Colonic mucosa (tissue), 4 donors: ENCODE data around the gene NDUFB3. TPM values are rescaled to one million over a fixed set of nuclear protein-coding genes. Genes with fewer than 3 reads are reported as not detected.
"Not testable (repeated sequence)": the region's sequence is repeated elsewhere in the genome, so short reads cannot be mapped to it uniquely, and the experiment has no call there.

ENCODE experiments used
- DNase-seq: peaks from one replicate; pipeline ENCODE4 v3.0.0-alpha.2; 2020
- H3K27ac ChIP-seq: fragments of 200-600 bp; one replicate; pipeline ENCODE4 v1.8.0; 2021
- H3K27me3 ChIP-seq: fragments of 200-600 bp; one replicate; pipeline ENCODE4 v1.8.0; 2021
- H3K36me3 ChIP-seq: fragments of 200-600 bp; one replicate; pipeline ENCODE4 v1.8.0; 2021
- H3K4me1 ChIP-seq: fragments of 200-600 bp; one replicate; pipeline ENCODE4 v1.8.0; 2021; ENCODE audit warnings: mild to moderate bottlenecking
- H3K4me3 ChIP-seq: fragments of 200-600 bp; one replicate; pipeline ENCODE4 v1.8.0; 2021
- H3K9ac ChIP-seq, 2 donors: one replicate each; pipeline ENCODE4 v1.7.0; 2013; ENCODE audit warnings: control low read depth in 2 of 2, low read depth in 2 of 2, low read length in 2 of 2
- H3K9me3 ChIP-seq: fragments of 200-600 bp; one replicate; pipeline ENCODE4 v1.8.0; 2021
- CTCF ChIP-seq: fragments of 200-600 bp; IDR thresholded peaks from one replicate; pipeline ENCODE4 v1.8.0; 2022; ENCODE audit warnings: antibody characterized with exemption, mild to moderate bottlenecking
- intact Hi-C: fragments of 100-400 bp; cut with DNase I; formaldehyde crosslinking; loops from one replicate; pipeline ENCODE4 v1.14.1; 2022
- total RNA-seq, 2 donors: library from RNA; stranded (reverse); fragmentation: NEBNext Ultra II Directional in 1 of 2; extraction: Animal tissue kit (Norgen Biotek cat#: 25700) in 1 of 2; gene quantifications; one replicate each; pipeline ENCODE4 v1.2.1, GENCODE V29; 2021
- donor health status: healthy.
- donor health status: DM: no; HTN: no; CAD: no.
- donor health status: DM: no; HTN: no; CAD: no.

The NDUFB3 gene
- total RNA-seq = 100 to 1,000 TPM; 159 to 199 TPM

- peak within 1 kb of the TSS; percentile 93 to 94 for H3K9ac ChIP-seq
- H3K27me3 ChIP-seq = no peaks in the 10 kb centered on the region
- peak; percentile 94 for DNase-seq
- no peak for TF ChIP-seq CTCF
- peaks cover 6% of the 10 kb centered on the region for H3K4me1 ChIP-seq
- peak within 1 kb of the TSS; percentile 82 for H3K27ac ChIP-seq
- H3K9me3 ChIP-seq = no peaks in the 10 kb centered on the region
- peak within 1 kb of the TSS; percentile 89 for H3K4me3 ChIP-seq
- no peaks in the 10 kb centered on the region for H3K36me3 ChIP-seq
- intact Hi-C loops = loop anchor here (5.0 kb wide), 3 partner anchors 46 to 106 kb away; partner anchors contain the start of gene CFLAR
Observed at GRCh38 chr2:201071479-201072200, at the start of gene NDUFB3, which contains the start of gene HYCC2. Gene NDUFB3, plus strand, starts transcription at chr2:201072001. Its CDS starts 6,882 bp downstream, at chr2:201078883. Gene HYCC2, minus strand, starts transcription at chr2:201071671. Its CDS starts 47,662 bp downstream, at chr2:201024009.

GRCh38 chr2:201024518-201024917, 47.3 kb upstream of the NDUFB3 start:
- no peaks in the 10 kb centered on the region for H3K27me3 ChIP-seq
- DNase-seq = no peak
- H3K27ac ChIP-seq = no peak overlapping the region
- H3K9me3 ChIP-seq = no peaks in the 10 kb centered on the region
- no peak overlapping the region for H3K9ac ChIP-seq
- no peaks in the 10 kb centered on the region for H3K36me3 ChIP-seq
- intact Hi-C loops = no loop called here
- TF ChIP-seq CTCF = no peak
- no peak overlapping the region for H3K4me3 ChIP-seq
- no peaks in the 10 kb centered on the region for H3K4me1 ChIP-seq

- H3K9ac ChIP-seq, DNase-seq, H3K4me3 ChIP-seq, intact Hi-C loops, H3K27me3 ChIP-seq, H3K9me3 ChIP-seq, H3K36me3 ChIP-seq, H3K4me1 ChIP-seq, H3K27ac ChIP-seq: not testable (repeated sequence)
Observed at GRCh38 chr2:201034355-201034754, 37.4 kb upstream of the NDUFB3 start.

GRCh38 chr2:201038361-201038760, 33.4 kb upstream of the NDUFB3 start:
- H3K4me1 ChIP-seq, H3K9me3 ChIP-seq, H3K4me3 ChIP-seq, intact Hi-C loops, H3K36me3 ChIP-seq, H3K27me3 ChIP-seq, H3K9ac ChIP-seq, DNase-seq, H3K27ac ChIP-seq: not testable (repeated sequence)

- DNase-seq = no peak
- H3K36me3 ChIP-seq = no peaks in the 10 kb centered on the region
- H3K4me1 ChIP-seq = no peaks in the 10 kb centered on the region
- H3K4me3 ChIP-seq = no peak overlapping the region
- H3K27me3 ChIP-seq = no peaks in the 10 kb centered on the region
- intact Hi-C loops = no loop called here
- H3K9me3 ChIP-seq = no peaks in the 10 kb centered on the region
- TF ChIP-seq CTCF = no peak
- no peak overlapping the region for H3K9ac ChIP-seq
- H3K27ac ChIP-seq = no peak overlapping the region
Observed at GRCh38 chr2:201038855-201039254, 32.9 kb upstream of the NDUFB3 start.

- H3K27ac ChIP-seq = no peak overlapping the region
- H3K27me3 ChIP-seq = no peaks in the 10 kb centered on the region
- H3K9me3 ChIP-seq = no peaks in the 10 kb centered on the region
- no peaks in the 10 kb centered on the region for H3K4me1 ChIP-seq
- intact Hi-C loops = no loop called here
- no peaks in the 10 kb centered on the region for H3K36me3 ChIP-seq
- H3K9ac ChIP-seq = no peak overlapping the region
- no peak for DNase-seq
- H3K4me3 ChIP-seq = no peak overlapping the region
- TF ChIP-seq CTCF = no peak
Observed at GRCh38 chr2:201040867-201041628, 30.8 kb upstream of the NDUFB3 start.

- H3K4me1 ChIP-seq, H3K27ac ChIP-seq, H3K4me3 ChIP-seq, H3K9ac ChIP-seq, H3K9me3 ChIP-seq, intact Hi-C loops, DNase-seq, H3K36me3 ChIP-seq, H3K27me3 ChIP-seq: not testable (repeated sequence)
Observed at GRCh38 chr2:201042451-201042850, 29.4 kb upstream of the NDUFB3 start.

- DNase-seq, H3K4me1 ChIP-seq, H3K9me3 ChIP-seq, H3K36me3 ChIP-seq, H3K27me3 ChIP-seq, intact Hi-C loops, H3K27ac ChIP-seq, H3K9ac ChIP-seq, H3K4me3 ChIP-seq: not testable (repeated sequence)
Observed at GRCh38 chr2:201043050-201043449, 28.8 kb upstream of the NDUFB3 start.
